Heart left ventricle (tissue), 13 donors: ENCODE results near the gene PKD2L1.
"Not testable (repeated sequence)": the region's sequence is repeated elsewhere in the genome, so short reads cannot be mapped to it uniquely, and the experiment has no call there.

Source experiments
- POLR2A ChIP-seq, 2 donors: fragments of 450-650 bp; IDR thresholded peaks; one replicate each; pipeline ENCODE4 v1.6.1; 2017; ENCODE audit warnings: antibody characterized with exemption in 2 of 2, mild to moderate bottlenecking in 2 of 2, moderate library complexity in 2 of 2
- TF ChIP-seq, protein P1 (sequence below), 12 donors: fragments of 200-600 bp; sonication (generic) in 4 of 12; IDR thresholded peaks; one replicate each; pipeline versions ENCODE4 v1.5.0 to v1.8.0; 2018 to 2022; ENCODE audit warnings: antibody characterized with exemption in 12 of 12, mild to moderate bottlenecking in 5 of 12
- donor health status: ischemic (EF 13 %, LVEDD 7.1; RV severe dilation, severe dysfunction).
- donor health status: DM: no; HTN: yes; CAD: no.
- donor health status: DM: no; HTN: no; CAD: no.
- donor health status: ischemic (EF 25% LVEDD 6.9; RV normal size, moderate dysfunction).
- donor health status: ischemic (EF 25% LVEDD 5.7; RV mildly dilated, moderate dysfunction).
- donor health status: ischemic (EF 35%, LVEDD 5.7; RV mildly dilated, moderate dysfunction).
- donor health status: nonischemic (EF 11% LVEDD 7.7; RV severe dilation, severe dysfunction).
- donor health status: DM: yes; HTN: yes; CAD: no.
- donor health status: PGD.
- donor health status: ischemic (EF 29% LVEDD 5.4; RV normal size, mild dysfunction).
- donor health status: nonischemic (EF 23%, LVEDD 6.1; RV moderate dilation, normal function).

DNA sequence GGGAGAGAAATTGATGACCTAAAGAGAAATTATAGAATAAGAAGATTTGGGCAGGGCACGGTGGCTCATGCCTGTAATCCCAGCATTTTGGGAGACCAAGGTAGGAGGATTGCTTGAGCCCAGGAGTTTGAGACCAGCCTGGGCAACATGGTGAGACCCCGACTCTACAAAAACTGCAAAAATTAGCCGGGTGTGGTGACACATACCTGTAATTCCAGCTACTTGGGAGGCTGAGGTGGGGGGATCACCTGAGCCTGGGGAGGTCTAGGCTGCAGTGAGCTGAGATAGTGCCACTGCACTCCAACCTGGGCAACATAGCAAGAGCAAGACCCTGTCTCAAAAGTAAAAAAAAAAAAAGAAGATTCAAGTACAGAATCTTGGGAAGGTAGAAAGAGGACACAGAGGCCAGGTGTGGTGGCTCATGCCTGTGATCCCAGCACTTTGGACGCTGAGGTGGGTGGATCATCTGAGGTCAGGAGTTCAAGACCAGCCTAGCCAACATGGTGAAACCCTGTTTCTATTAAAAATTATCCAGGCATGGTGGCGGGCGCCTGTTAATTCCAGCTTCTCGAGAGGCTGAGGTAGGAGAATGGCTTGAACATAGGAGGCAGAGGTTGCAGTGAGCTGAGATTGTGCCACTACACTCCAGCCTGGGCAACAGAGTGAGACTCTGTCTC lies 44.8 kb upstream of the PKD2L1 start:
- TF ChIP-seq, protein P1, sequence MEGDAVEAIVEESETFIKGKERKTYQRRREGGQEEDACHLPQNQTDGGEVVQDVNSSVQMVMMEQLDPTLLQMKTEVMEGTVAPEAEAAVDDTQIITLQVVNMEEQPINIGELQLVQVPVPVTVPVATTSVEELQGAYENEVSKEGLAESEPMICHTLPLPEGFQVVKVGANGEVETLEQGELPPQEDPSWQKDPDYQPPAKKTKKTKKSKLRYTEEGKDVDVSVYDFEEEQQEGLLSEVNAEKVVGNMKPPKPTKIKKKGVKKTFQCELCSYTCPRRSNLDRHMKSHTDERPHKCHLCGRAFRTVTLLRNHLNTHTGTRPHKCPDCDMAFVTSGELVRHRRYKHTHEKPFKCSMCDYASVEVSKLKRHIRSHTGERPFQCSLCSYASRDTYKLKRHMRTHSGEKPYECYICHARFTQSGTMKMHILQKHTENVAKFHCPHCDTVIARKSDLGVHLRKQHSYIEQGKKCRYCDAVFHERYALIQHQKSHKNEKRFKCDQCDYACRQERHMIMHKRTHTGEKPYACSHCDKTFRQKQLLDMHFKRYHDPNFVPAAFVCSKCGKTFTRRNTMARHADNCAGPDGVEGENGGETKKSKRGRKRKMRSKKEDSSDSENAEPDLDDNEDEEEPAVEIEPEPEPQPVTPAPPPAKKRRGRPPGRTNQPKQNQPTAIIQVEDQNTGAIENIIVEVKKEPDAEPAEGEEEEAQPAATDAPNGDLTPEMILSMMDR (IDR thresholded peaks at IDR 0.05): not testable (repeated sequence)
- not testable (repeated sequence) for TF ChIP-seq POLR2A (IDR thresholded peaks at IDR 0.05)
